CD4-positive, CD25-positive, alpha-beta regulatory T cell (primary cell): ENCODE measurements around the gene LASP1NB.
"Not testable (repeated sequence)": the region's sequence is repeated elsewhere in the genome, so short reads cannot be mapped to it uniquely, and the experiment has no call there.

ENCODE experiments used
- ATAC-seq, 2 donors: fragments of 150-1000 bp; cut with Tn5 transposase; one replicate each; pipeline ENCODE4 v1.10.0; 2021; ENCODE audit warnings: low read depth in 2 of 2, moderate number of reproducible peaks in 2 of 2, moderate library complexity in 1 of 2
- DNase-seq, 3 donors: peaks; one replicate each; pipeline versions ENCODE4 v3.0.0 to v3.0.0-alpha.2; 2012 to 2022; ENCODE audit warnings: mixed read lengths in 1 of 3
- H3K27ac ChIP-seq: one replicate; pipeline ENCODE4 v1.7.0; 2013; ENCODE audit warnings: mild to moderate bottlenecking, low read length; ENCODE audit not compliant: insufficient read depth, poor library complexity, severe bottlenecking
- H3K27me3 ChIP-seq: one replicate; pipeline ENCODE4 v1.7.0; 2013; ENCODE audit warnings: low read length; ENCODE audit not compliant: control insufficient read depth, insufficient read depth
- H3K36me3 ChIP-seq: one replicate; pipeline ENCODE4 v1.7.0; 2013; ENCODE audit warnings: mild to moderate bottlenecking, low read length, moderate library complexity; ENCODE audit not compliant: control insufficient read depth, insufficient read depth
- H3K4me1 ChIP-seq: 2 replicates; pipeline ENCODE4 v1.7.0; 2013; ENCODE audit warnings: mild to moderate bottlenecking, low read length; ENCODE audit not compliant: insufficient read depth, control insufficient read depth, poor library complexity, severe bottlenecking
- H3K4me3 ChIP-seq: one replicate; pipeline ENCODE4 v1.7.0; 2013; ENCODE audit warnings: low read depth, mild to moderate bottlenecking, low read length, moderate library complexity
- H3K9me3 ChIP-seq, 2 experiments: 1 replicate in 1 of 2; 2 replicates in 1 of 2; pipeline ENCODE4 v1.7.0; 2013; ENCODE audit warnings: low read length in 2 of 2, mild to moderate bottlenecking in 1 of 2, moderate library complexity in 1 of 2; ENCODE audit not compliant: control insufficient read depth in 2 of 2
- H3K27ac Mint-ChIP-seq, 3 donors: one replicate each; pipeline ENCODE4 v1.8.0; 2020 to 2022; ENCODE audit warnings: mild to moderate bottlenecking in 3 of 3, mixed read lengths in 3 of 3, moderate library complexity in 2 of 3
- H3K27me3 Mint-ChIP-seq: one replicate; pipeline ENCODE4 v1.8.0; 2022; ENCODE audit warnings: mild to moderate bottlenecking, mixed read lengths
- H3K36me3 Mint-ChIP-seq: one replicate; pipeline ENCODE4 v1.8.0; 2020; ENCODE audit warnings: mixed read lengths
- H3K4me1 Mint-ChIP-seq, 4 donors: one replicate each; pipeline ENCODE4 v1.8.0; 2020 to 2022; ENCODE audit warnings: mixed read lengths in 4 of 4, mild to moderate bottlenecking in 1 of 4
- H3K4me3 Mint-ChIP-seq, 4 donors: one replicate each; pipeline ENCODE4 v1.8.0; 2020 to 2022; ENCODE audit warnings: mild to moderate bottlenecking in 4 of 4, mixed read lengths in 4 of 4, moderate library complexity in 3 of 4
- H3K9me3 Mint-ChIP-seq, 7 donors: one replicate each; pipeline ENCODE4 v1.8.0; 2020 to 2022; ENCODE audit warnings: mixed read lengths in 7 of 7, mild to moderate bottlenecking in 3 of 7, moderate library complexity in 2 of 7

The LASP1NB gene

GRCh38 chr17:38919316-38920078, 5.9 kb upstream of the LASP1NB start:
- Mint-ChIP-seq H3K4me3 (no peak overlapping the region), H3K36me3 (peaks cover 25% of the 10 kb centered on the region), H3K4me1 (peaks cover 0 to 23% (median 3%) of the 10 kb centered on the region in 4 donors), H3K27me3 (no peaks in the 10 kb centered on the region), H3K9me3 (no peaks in the 10 kb centered on the region), H3K27ac (peak overlapping the region in 2 of 3 donors; percentile 71 to 86)
- Histone ChIP-seq H3K36me3 (peaks cover 57% of the 10 kb centered on the region), H3K27me3 (no peaks in the 10 kb centered on the region), H3K27ac (no peak overlapping the region), H3K4me1 (no peaks in the 10 kb centered on the region), H3K9me3 (no peaks in the 10 kb centered on the region), H3K4me3 (no peak overlapping the region)
- ATAC-seq (no peak), DNase-seq (no peak)

- Histone ChIP-seq H3K4me3 (no peak overlapping the region), H3K27ac (no peak overlapping the region), H3K9me3 (no peaks in the 10 kb centered on the region), H3K36me3 (peaks cover 46% of the 10 kb centered on the region), H3K27me3 (no peaks in the 10 kb centered on the region), H3K4me1 (peaks cover 5% of the 10 kb centered on the region)
- DNase-seq = no peak
- Mint-ChIP-seq H3K4me1 (peaks cover 0 to 33% (median 10%) of the 10 kb centered on the region in 4 donors), H3K27me3 (no peaks in the 10 kb centered on the region), H3K9me3 (no peaks in the 10 kb centered on the region), H3K36me3 (peaks cover 25% of the 10 kb centered on the region), H3K4me3 (no peak overlapping the region), H3K27ac (peak overlapping the region in 2 of 3 donors; percentile 47 to 64)
- ATAC-seq = no peak
Measured at GRCh38 chr17:38920374-38921291, 4.8 kb upstream of the LASP1NB start.

- ATAC-seq (no peak), DNase-seq (no peak)
- H3K27me3 ChIP-seq = no peaks in the 10 kb centered on the region
- Mint-ChIP-seq H3K27me3 (no peaks in the 10 kb centered on the region), H3K4me3 (no peak overlapping the region), H3K27ac (peak overlapping the region; percentile 47 to 97 (median 64)), H3K36me3 (peaks cover 21% of the 10 kb centered on the region), H3K4me1 (peaks cover 3 to 41% (median 18%) of the 10 kb centered on the region in 4 donors), H3K9me3 (no peaks in the 10 kb centered on the region)
- H3K4me1 ChIP-seq = peaks cover 6% of the 10 kb centered on the region
- H3K36me3 ChIP-seq = peaks cover 36% of the 10 kb centered on the region
- H3K9me3 ChIP-seq = no peaks in the 10 kb centered on the region
- no peak overlapping the region for H3K27ac ChIP-seq
- H3K4me3 ChIP-seq = no peak overlapping the region
Measured at GRCh38 chr17:38921756-38922411, 3.5 kb upstream of the LASP1NB start.

- H3K4me3 ChIP-seq = no peak overlapping the region
- H3K36me3 ChIP-seq = peaks cover 29% of the 10 kb centered on the region
- H3K4me1 ChIP-seq = peaks cover 6% of the 10 kb centered on the region
- ATAC-seq (no peak), DNase-seq (no peak)
- no peaks in the 10 kb centered on the region for H3K27me3 ChIP-seq
- Mint-ChIP-seq H3K36me3 (peaks cover 15% of the 10 kb centered on the region), H3K4me3 (peak overlapping the region in 1 of 4 donors; percentile 27), H3K27ac (peak overlapping the region in 1 of 3 donors; percentile 9), H3K9me3 (no peaks in the 10 kb centered on the region), H3K27me3 (no peaks in the 10 kb centered on the region), H3K4me1 (peaks cover 6 to 38% (median 16%) of the 10 kb centered on the region in 4 donors)
- H3K9me3 ChIP-seq = no peaks in the 10 kb centered on the region
- no peak overlapping the region for H3K27ac ChIP-seq
Measured at GRCh38 chr17:38922538-38923297, 2.7 kb upstream of the LASP1NB start.

- DNase-seq = peak in 1 of 3 donors; percentile 19
- H3K36me3 ChIP-seq = no peaks in the 10 kb centered on the region
- no peaks in the 10 kb centered on the region for H3K27me3 ChIP-seq
- peak overlapping the region; percentile 2 to 75 (median 8) for H3K27ac Mint-ChIP-seq
- no peak overlapping the region for H3K4me3 ChIP-seq
- H3K27me3 Mint-ChIP-seq = no peaks in the 10 kb centered on the region
- no peak for ATAC-seq
- no peak overlapping the region for H3K27ac ChIP-seq
- H3K9me3 ChIP-seq = no peaks in the 10 kb centered on the region
- no peak overlapping the region for H3K4me3 Mint-ChIP-seq
- H3K4me1 Mint-ChIP-seq = peaks cover 6 to 32% (median 16%) of the 10 kb centered on the region in 4 donors
- H3K36me3 Mint-ChIP-seq = no peaks in the 10 kb centered on the region
- no peaks in the 10 kb centered on the region for H3K9me3 Mint-ChIP-seq
- H3K4me1 ChIP-seq = peaks cover 6% of the 10 kb centered on the region
Measured at GRCh38 chr17:38926293-38927070, 1.1 kb downstream of the LASP1NB start.

GRCh38 chr17:38930782-38931181, 5.4 kb downstream of the LASP1NB start:
- H3K27me3 ChIP-seq, H3K4me3 ChIP-seq, H3K27ac ChIP-seq, H3K36me3 ChIP-seq, H3K27ac Mint-ChIP-seq, H3K4me1 ChIP-seq, H3K4me3 Mint-ChIP-seq, H3K9me3 Mint-ChIP-seq, H3K9me3 ChIP-seq, DNase-seq, ATAC-seq, H3K36me3 Mint-ChIP-seq: not testable (repeated sequence)
- Mint-ChIP-seq H3K27me3 (peaks cover 12% of the 10 kb centered on the region), H3K4me1 (peaks cover 6 to 10% (median 8%) of the 10 kb centered on the region in 4 donors)
